Measurements from ENCODE around the gene SNAPC2.

The SNAPC2 gene

GRCh38 chr19:7903244-7904073, 16.7 kb upstream of the SNAPC2 start, which contains the start of gene MAP2K7:
Gene MAP2K7 (plus strand): TSS chr19:7903877. CDS start chr19:7903945, 68 bp downstream.
- Histone ChIP-seq H3K27me3 (ENCODE audit: control insufficient read depth in 1 of 2, insufficient read depth in 2 of 2, low read length in 2 of 2) (no peaks in the 10 kb centered on the region), H3K27ac (ENCODE audit: low read depth, low read length) (peak within 1 kb of the TSS; percentile 71), H3K36me3 (ENCODE audit: control insufficient read depth in 1 of 2, insufficient read depth in 2 of 2, low read length in 2 of 2) (peaks cover 0 to 5% of the 10 kb centered on the region in 2 donors), H3K9me3 (ENCODE audit: control insufficient read depth in 1 of 2, low read length in 2 of 2) (no peaks in the 10 kb centered on the region), H3K4me1 (ENCODE audit: control insufficient read depth in 1 of 2, insufficient read depth in 2 of 2, low read length in 2 of 2) (peaks cover 14 to 22% of the 10 kb centered on the region in 2 donors), H3K4me3 (ENCODE audit: low read depth in 1 of 2, low read length in 2 of 2) (peak within 1 kb of the TSS; percentile 83 to 93), H3K9ac (ENCODE audit: low read depth in 1 of 2, low read length in 2 of 2) (peak within 1 kb of the TSS; percentile 93 to 97)

GRCh38 chr19:7904074-7905020, 15.8 kb upstream of the SNAPC2 start:
- Histone ChIP-seq H3K27me3 (ENCODE audit: control insufficient read depth in 1 of 2, insufficient read depth in 2 of 2, low read length in 2 of 2) (no peaks in the 10 kb centered on the region), H3K4me3 (ENCODE audit: low read depth in 1 of 2, low read length in 2 of 2) (peak overlapping the region; percentile 74 to 93), H3K36me3 (ENCODE audit: control insufficient read depth in 1 of 2, insufficient read depth in 2 of 2, low read length in 2 of 2) (peaks cover 0 to 9% of the 10 kb centered on the region in 2 donors), H3K9me3 (ENCODE audit: control insufficient read depth in 1 of 2, low read length in 2 of 2) (no peaks in the 10 kb centered on the region), H3K4me1 (ENCODE audit: control insufficient read depth in 1 of 2, insufficient read depth in 2 of 2, low read length in 2 of 2) (peaks cover 14 to 22% of the 10 kb centered on the region in 2 donors), H3K27ac (ENCODE audit: low read depth, low read length) (peak overlapping the region; percentile 30), H3K9ac (ENCODE audit: low read depth in 1 of 2, low read length in 2 of 2) (peak overlapping the region; percentile 89 to 93)

GRCh38 chr19:7905268-7905667, 14.9 kb upstream of the SNAPC2 start:
- Histone ChIP-seq H3K27me3 (ENCODE audit: control insufficient read depth in 1 of 2, insufficient read depth in 2 of 2, low read length in 2 of 2) (no peaks in the 10 kb centered on the region), H3K9me3 (ENCODE audit: control insufficient read depth in 1 of 2, low read length in 2 of 2) (no peaks in the 10 kb centered on the region), H3K36me3 (ENCODE audit: control insufficient read depth in 1 of 2, insufficient read depth in 2 of 2, low read length in 2 of 2) (peaks cover 0 to 16% of the 10 kb centered on the region in 2 donors), H3K27ac (ENCODE audit: low read depth, low read length) (no peak overlapping the region), H3K9ac (ENCODE audit: low read depth in 1 of 2, low read length in 2 of 2) (peak overlapping the region in 1 of 2 donors; percentile 93), H3K4me3 (ENCODE audit: low read depth in 1 of 2, low read length in 2 of 2) (peak overlapping the region; percentile 74 to 93), H3K4me1 (ENCODE audit: control insufficient read depth in 1 of 2, insufficient read depth in 2 of 2, low read length in 2 of 2) (peaks cover 14 to 22% of the 10 kb centered on the region in 2 donors)

- no peaks in the 10 kb centered on the region for H3K27me3 ChIP-seq (ENCODE audit: control insufficient read depth in 1 of 2, insufficient read depth in 2 of 2, low read length in 2 of 2)
- H3K36me3 ChIP-seq (ENCODE audit: control insufficient read depth in 1 of 2, insufficient read depth in 2 of 2, low read length in 2 of 2) = peaks cover 4 to 22% of the 10 kb centered on the region in 2 donors
- no peak overlapping the region for H3K4me3 ChIP-seq (ENCODE audit: low read depth in 1 of 2, low read length in 2 of 2)
- no peaks in the 10 kb centered on the region for H3K9me3 ChIP-seq (ENCODE audit: control insufficient read depth in 1 of 2, low read length in 2 of 2)
- H3K27ac ChIP-seq (ENCODE audit: low read depth, low read length) = no peak overlapping the region
- peaks cover 14 to 22% of the 10 kb centered on the region in 2 donors for H3K4me1 ChIP-seq (ENCODE audit: control insufficient read depth in 1 of 2, insufficient read depth in 2 of 2, low read length in 2 of 2)
- no peak overlapping the region for H3K9ac ChIP-seq (ENCODE audit: low read depth in 1 of 2, low read length in 2 of 2)
Observed at GRCh38 chr19:7905859-7906258, 14.3 kb upstream of the SNAPC2 start.

GRCh38 chr19:7907122-7907521, 13.0 kb upstream of the SNAPC2 start:
- Histone ChIP-seq H3K36me3 (ENCODE audit: control insufficient read depth in 1 of 2, insufficient read depth in 2 of 2, low read length in 2 of 2) (peaks cover 9 to 34% of the 10 kb centered on the region in 2 donors), H3K27ac (ENCODE audit: low read depth, low read length) (no peak overlapping the region), H3K9ac (ENCODE audit: low read depth in 1 of 2, low read length in 2 of 2) (no peak overlapping the region), H3K27me3 (ENCODE audit: control insufficient read depth in 1 of 2, insufficient read depth in 2 of 2, low read length in 2 of 2) (no peaks in the 10 kb centered on the region), H3K4me3 (ENCODE audit: low read depth in 1 of 2, low read length in 2 of 2) (no peak overlapping the region), H3K9me3 (ENCODE audit: control insufficient read depth in 1 of 2, low read length in 2 of 2) (no peaks in the 10 kb centered on the region), H3K4me1 (ENCODE audit: control insufficient read depth in 1 of 2, insufficient read depth in 2 of 2, low read length in 2 of 2) (peaks cover 14 to 22% of the 10 kb centered on the region in 2 donors)

- Histone ChIP-seq H3K4me1 (ENCODE audit: control insufficient read depth in 1 of 2, insufficient read depth in 2 of 2, low read length in 2 of 2) (peaks cover 12 to 21% of the 10 kb centered on the region in 2 donors), H3K36me3 (ENCODE audit: control insufficient read depth in 1 of 2, insufficient read depth in 2 of 2, low read length in 2 of 2) (peaks cover 9 to 37% of the 10 kb centered on the region in 2 donors), H3K27ac (ENCODE audit: low read depth, low read length) (no peak overlapping the region)
Observed at GRCh38 chr19:7907544-7907943, 12.6 kb upstream of the SNAPC2 start.

GRCh38 chr19:7908078-7908699, 11.9 kb upstream of the SNAPC2 start:
- Histone ChIP-seq H3K4me1 (ENCODE audit: control insufficient read depth in 1 of 2, insufficient read depth in 2 of 2, low read length in 2 of 2) (peaks cover 8 to 14% of the 10 kb centered on the region in 2 donors), H3K4me3 (ENCODE audit: low read depth in 1 of 2, low read length in 2 of 2) (no peak overlapping the region), H3K27me3 (ENCODE audit: control insufficient read depth in 1 of 2, insufficient read depth in 2 of 2, low read length in 2 of 2) (no peaks in the 10 kb centered on the region), H3K36me3 (ENCODE audit: control insufficient read depth in 1 of 2, insufficient read depth in 2 of 2, low read length in 2 of 2) (peaks cover 9 to 41% of the 10 kb centered on the region in 2 donors), H3K27ac (ENCODE audit: low read depth, low read length) (no peak overlapping the region), H3K9ac (ENCODE audit: low read depth in 1 of 2, low read length in 2 of 2) (no peak overlapping the region), H3K9me3 (ENCODE audit: control insufficient read depth in 1 of 2, low read length in 2 of 2) (no peaks in the 10 kb centered on the region)

More at GRCh38 chr19:7907544-7907943, 12.6 kb upstream of the SNAPC2 start:
- Histone ChIP-seq H3K27me3 (ENCODE audit: control insufficient read depth in 1 of 2, insufficient read depth in 2 of 2, low read length in 2 of 2) (no peaks in the 10 kb centered on the region), H3K4me3 (ENCODE audit: low read depth in 1 of 2, low read length in 2 of 2) (no peak overlapping the region), H3K9ac (ENCODE audit: low read depth in 1 of 2, low read length in 2 of 2) (no peak overlapping the region), H3K9me3 (ENCODE audit: control insufficient read depth in 1 of 2, low read length in 2 of 2) (no peaks in the 10 kb centered on the region)

GRCh38 chr19:7908742-7909461, 11.2 kb upstream of the SNAPC2 start:
- Histone ChIP-seq H3K4me3 (ENCODE audit: low read depth in 1 of 2, low read length in 2 of 2) (no peak overlapping the region), H3K9me3 (ENCODE audit: control insufficient read depth in 1 of 2, low read length in 2 of 2) (no peaks in the 10 kb centered on the region), H3K4me1 (ENCODE audit: control insufficient read depth in 1 of 2, insufficient read depth in 2 of 2, low read length in 2 of 2) (peaks cover 8 to 13% of the 10 kb centered on the region in 2 donors), H3K27ac (ENCODE audit: low read depth, low read length) (no peak overlapping the region), H3K36me3 (ENCODE audit: control insufficient read depth in 1 of 2, insufficient read depth in 2 of 2, low read length in 2 of 2) (peaks cover 9 to 41% of the 10 kb centered on the region in 2 donors), H3K9ac (ENCODE audit: low read depth in 1 of 2, low read length in 2 of 2) (no peak overlapping the region), H3K27me3 (ENCODE audit: control insufficient read depth in 1 of 2, insufficient read depth in 2 of 2, low read length in 2 of 2) (no peaks in the 10 kb centered on the region)

GRCh38 chr19:7909471-7910067, 10.6 kb upstream of the SNAPC2 start:
- Histone ChIP-seq H3K27ac (ENCODE audit: low read depth, low read length) (no peak overlapping the region), H3K36me3 (ENCODE audit: control insufficient read depth in 1 of 2, insufficient read depth in 2 of 2, low read length in 2 of 2) (peaks cover 9 to 41% of the 10 kb centered on the region in 2 donors), H3K4me1 (ENCODE audit: control insufficient read depth in 1 of 2, insufficient read depth in 2 of 2, low read length in 2 of 2) (peaks cover 8 to 9% of the 10 kb centered on the region in 2 donors), H3K9me3 (ENCODE audit: control insufficient read depth in 1 of 2, low read length in 2 of 2) (no peaks in the 10 kb centered on the region), H3K9ac (ENCODE audit: low read depth in 1 of 2, low read length in 2 of 2) (no peak overlapping the region), H3K27me3 (ENCODE audit: control insufficient read depth in 1 of 2, insufficient read depth in 2 of 2, low read length in 2 of 2) (no peaks in the 10 kb centered on the region), H3K4me3 (ENCODE audit: low read depth in 1 of 2, low read length in 2 of 2) (no peak overlapping the region)

All from duodenal mucosa (tissue), 2 donors.